Measurements from ENCODE around the gene LCNL1.

LCNL1 gene

GRCh38 chr9:137023157-137023556, 40.4 kb downstream of the LCNL1 start:
- Histone ChIP-seq H3K9ac (ENCODE audit: low read length) (no peak overlapping the region), H3K27ac (ENCODE audit: low read depth, low read length) (no peak overlapping the region)

GRCh38 chr9:137023583-137023991, 40.8 kb downstream of the LCNL1 start:
- Histone ChIP-seq H3K14ac (ENCODE audit: low read length) (no peak overlapping the region), H3K79me1 (ENCODE audit: low read length) (no peaks in the 10 kb centered on the region), H4K8ac (ENCODE audit: low read depth, low read length) (no peak overlapping the region), H3K9ac (ENCODE audit: low read length) (no peak overlapping the region), H3K27me3 (ENCODE audit: insufficient read depth, low read length) (peaks cover 9% of the 10 kb centered on the region), H4K91ac (ENCODE audit: low read depth, low read length) (no peak overlapping the region), H3K36me3 (ENCODE audit: control insufficient read depth in 1 of 2, insufficient read depth in 2 of 2, low read length in 2 of 2) (no peaks in the 10 kb centered on the region), H2BK12ac (ENCODE audit: low read length) (no peak overlapping the region), H3K23ac (ENCODE audit: low read length) (no peak overlapping the region), H2AFZ (ENCODE audit: insufficient read depth, low read length, poor library complexity) (no peak overlapping the region), H2AK5ac (ENCODE audit: low read length) (no peak overlapping the region), H4K12ac (ENCODE audit: low read depth, low read length) (no peak overlapping the region), H2BK5ac (ENCODE audit: low read depth, low read length, poor library complexity) (no peak overlapping the region), H2BK120ac (ENCODE audit: insufficient read depth, low read length, poor library complexity) (no peak overlapping the region), H3K4me3 (ENCODE audit: low read depth, low read length) (no peak overlapping the region), H3K4ac (ENCODE audit: low read depth, low read length) (no peak overlapping the region), H3K9me3 (ENCODE audit: insufficient read depth, low read depth, low read length) (peaks cover 7% of the 10 kb centered on the region), H3K4me1 (ENCODE audit: control insufficient read depth in 1 of 2, insufficient read depth in 2 of 2, low read length in 2 of 2) (peaks cover 2 to 6% of the 10 kb centered on the region in 2 experiments), H3K4me2 (ENCODE audit: low read length) (no peak overlapping the region), H3K27ac (ENCODE audit: low read depth, low read length) (no peak overlapping the region), H3K18ac (ENCODE audit: low read length) (no peak overlapping the region), H3K79me2 (ENCODE audit: control insufficient read depth, insufficient read depth, low read length, poor library complexity) (no peaks in the 10 kb centered on the region)
- no peak for DNase-seq
- no CpG with 5 or more reads among the region's 15 CpGs for WGBS (ENCODE audit: extremely low coverage, insufficient coverage, insufficient read length)

More at GRCh38 chr9:137023157-137023556, 40.4 kb downstream of the LCNL1 start:
- H2BK120ac ChIP-seq (ENCODE audit: insufficient read depth, low read length, poor library complexity) = no peak overlapping the region
- H2BK5ac ChIP-seq (ENCODE audit: low read depth, low read length, poor library complexity) = no peak overlapping the region
- H3K79me2 ChIP-seq (ENCODE audit: control insufficient read depth, insufficient read depth, low read length, poor library complexity) = no peaks in the 10 kb centered on the region
- no peak overlapping the region for H2BK12ac ChIP-seq (ENCODE audit: low read length)
- H4K91ac ChIP-seq (ENCODE audit: low read depth, low read length) = no peak overlapping the region
- H3K79me1 ChIP-seq (ENCODE audit: low read length) = no peaks in the 10 kb centered on the region
- H2AK5ac ChIP-seq (ENCODE audit: low read length) = no peak overlapping the region
- DNase-seq = no peak
- H3K9me3 ChIP-seq (ENCODE audit: insufficient read depth, low read depth, low read length) = peaks cover 7% of the 10 kb centered on the region
- no peak overlapping the region for H3K4me3 ChIP-seq (ENCODE audit: low read depth, low read length)
- H3K14ac ChIP-seq (ENCODE audit: low read length) = no peak overlapping the region
- no peak overlapping the region for H3K4me2 ChIP-seq (ENCODE audit: low read length)
- no peak overlapping the region for H3K18ac ChIP-seq (ENCODE audit: low read length)
- H4K8ac ChIP-seq (ENCODE audit: low read depth, low read length) = no peak overlapping the region
- H3K36me3 ChIP-seq (ENCODE audit: control insufficient read depth in 1 of 2, insufficient read depth in 2 of 2, low read length in 2 of 2) = no peaks in the 10 kb centered on the region
- no peak overlapping the region for H3K23ac ChIP-seq (ENCODE audit: low read length)
- peaks cover 0 to 2% of the 10 kb centered on the region in 2 experiments for H3K4me1 ChIP-seq (ENCODE audit: control insufficient read depth in 1 of 2, insufficient read depth in 2 of 2, low read length in 2 of 2)
- H3K4ac ChIP-seq (ENCODE audit: low read depth, low read length) = no peak overlapping the region
- no peak overlapping the region for H4K12ac ChIP-seq (ENCODE audit: low read depth, low read length)
- no CpG with 5 or more reads among the region's 7 CpGs for WGBS (ENCODE audit: extremely low coverage, insufficient coverage, insufficient read length)
- H3K27me3 ChIP-seq (ENCODE audit: insufficient read depth, low read length) = peaks cover 9% of the 10 kb centered on the region
- no peak overlapping the region for H2AFZ ChIP-seq (ENCODE audit: insufficient read depth, low read length, poor library complexity)

GRCh38 chr9:137025517-137025966, 42.7 kb downstream of the LCNL1 start:
- H4K12ac ChIP-seq (ENCODE audit: low read depth, low read length) = no peak overlapping the region
- no peak overlapping the region for H3K4ac ChIP-seq (ENCODE audit: low read depth, low read length)
- no peak overlapping the region for H2BK120ac ChIP-seq (ENCODE audit: insufficient read depth, low read length, poor library complexity)
- H2BK12ac ChIP-seq (ENCODE audit: low read length) = no peak overlapping the region
- no peak overlapping the region for H3K14ac ChIP-seq (ENCODE audit: low read length)
- no peak overlapping the region for H3K4me2 ChIP-seq (ENCODE audit: low read length)
- peaks cover 7% of the 10 kb centered on the region for H3K9me3 ChIP-seq (ENCODE audit: insufficient read depth, low read depth, low read length)
- no peak overlapping the region for H4K91ac ChIP-seq (ENCODE audit: low read depth, low read length)
- DNase-seq = no peak
- WGBS (ENCODE audit: extremely low coverage, insufficient coverage, insufficient read length) = no CpG with 5 or more reads among the region's 21 CpGs
- H3K4me3 ChIP-seq (ENCODE audit: low read depth, low read length) = no peak overlapping the region
- H3K23ac ChIP-seq (ENCODE audit: low read length) = no peak overlapping the region
- H3K79me2 ChIP-seq (ENCODE audit: control insufficient read depth, insufficient read depth, low read length, poor library complexity) = no peaks in the 10 kb centered on the region
- H2BK5ac ChIP-seq (ENCODE audit: low read depth, low read length, poor library complexity) = no peak overlapping the region
- no peak overlapping the region for H4K8ac ChIP-seq (ENCODE audit: low read depth, low read length)
- H3K9ac ChIP-seq (ENCODE audit: low read length) = no peak overlapping the region
- no peak overlapping the region for H2AK5ac ChIP-seq (ENCODE audit: low read length)
- no peak overlapping the region for H2AFZ ChIP-seq (ENCODE audit: insufficient read depth, low read length, poor library complexity)
- H3K36me3 ChIP-seq (ENCODE audit: control insufficient read depth in 1 of 2, insufficient read depth in 2 of 2, low read length in 2 of 2) = no peaks in the 10 kb centered on the region
- H3K27me3 ChIP-seq (ENCODE audit: insufficient read depth, low read length) = peaks cover 9% of the 10 kb centered on the region
- H3K18ac ChIP-seq (ENCODE audit: low read length) = no peak overlapping the region
- no peak overlapping the region for H3K27ac ChIP-seq (ENCODE audit: low read depth, low read length)
- H3K79me1 ChIP-seq (ENCODE audit: low read length) = no peaks in the 10 kb centered on the region
- H3K4me1 ChIP-seq (ENCODE audit: control insufficient read depth in 1 of 2, insufficient read depth in 2 of 2, low read length in 2 of 2) = peaks cover 6 to 8% of the 10 kb centered on the region in 2 experiments

GRCh38 chr9:137026384-137026783, 43.6 kb downstream of the LCNL1 start:
- Histone ChIP-seq H3K79me2 (ENCODE audit: control insufficient read depth, insufficient read depth, low read length, poor library complexity) (no peaks in the 10 kb centered on the region), H3K9ac (ENCODE audit: low read length) (no peak overlapping the region), H3K9me3 (ENCODE audit: insufficient read depth, low read depth, low read length) (peaks cover 5% of the 10 kb centered on the region), H2BK12ac (ENCODE audit: low read length) (no peak overlapping the region), H3K27me3 (ENCODE audit: insufficient read depth, low read length) (peaks cover 9% of the 10 kb centered on the region), H4K91ac (ENCODE audit: low read depth, low read length) (no peak overlapping the region), H2BK5ac (ENCODE audit: low read depth, low read length, poor library complexity) (no peak overlapping the region), H3K27ac (ENCODE audit: low read depth, low read length) (no peak overlapping the region), H3K23ac (ENCODE audit: low read length) (no peak overlapping the region), H2AK5ac (ENCODE audit: low read length) (no peak overlapping the region), H3K18ac (ENCODE audit: low read length) (no peak overlapping the region), H4K8ac (ENCODE audit: low read depth, low read length) (no peak overlapping the region), H3K79me1 (ENCODE audit: low read length) (no peaks in the 10 kb centered on the region), H4K12ac (ENCODE audit: low read depth, low read length) (no peak overlapping the region), H3K4ac (ENCODE audit: low read depth, low read length) (no peak overlapping the region), H3K14ac (ENCODE audit: low read length) (no peak overlapping the region), H2BK120ac (ENCODE audit: insufficient read depth, low read length, poor library complexity) (no peak overlapping the region), H3K36me3 (ENCODE audit: control insufficient read depth in 1 of 2, insufficient read depth in 2 of 2, low read length in 2 of 2) (no peaks in the 10 kb centered on the region), H3K4me1 (ENCODE audit: control insufficient read depth in 1 of 2, insufficient read depth in 2 of 2, low read length in 2 of 2) (peaks cover 6 to 8% of the 10 kb centered on the region in 2 experiments), H3K4me2 (ENCODE audit: low read length) (no peak overlapping the region), H3K4me3 (ENCODE audit: low read depth, low read length) (no peak overlapping the region), H2AFZ (ENCODE audit: insufficient read depth, low read length, poor library complexity) (no peak overlapping the region)
- no CpG with 5 or more reads among the region's 2 CpGs for WGBS (ENCODE audit: extremely low coverage, insufficient coverage, insufficient read length)
- no peak for DNase-seq

All from trophoblast cell (in vitro differentiated cells and primary cell).